RPMI7951 (cell line): ENCODE measurements around the gene GPRC5B. TPM values are rescaled to one million over a fixed set of nuclear protein-coding genes. Genes with fewer than 3 reads are reported as not detected.
A peak's percentile ranks its signal among the peaks of the same experiment; 100 is the strongest.

Source experiments
- DNase-seq: peaks from one replicate; pipeline ENCODE4 v3.0.0-alpha.2; 2012; ENCODE audit warnings: low read depth
- total RNA-seq: library from RNA; depleted of rRNA; stranded (reverse); fragments of >200 nt; shearing (Covaris generic); gene quantifications from 2 replicates; pipeline ENCODE4 v1.2.3, GENCODE V29; 2014; rRNA removed

Gene GPRC5B
- total RNA-seq, 1 experiment from 2014 or later: 1.2 TPM

DNA sequence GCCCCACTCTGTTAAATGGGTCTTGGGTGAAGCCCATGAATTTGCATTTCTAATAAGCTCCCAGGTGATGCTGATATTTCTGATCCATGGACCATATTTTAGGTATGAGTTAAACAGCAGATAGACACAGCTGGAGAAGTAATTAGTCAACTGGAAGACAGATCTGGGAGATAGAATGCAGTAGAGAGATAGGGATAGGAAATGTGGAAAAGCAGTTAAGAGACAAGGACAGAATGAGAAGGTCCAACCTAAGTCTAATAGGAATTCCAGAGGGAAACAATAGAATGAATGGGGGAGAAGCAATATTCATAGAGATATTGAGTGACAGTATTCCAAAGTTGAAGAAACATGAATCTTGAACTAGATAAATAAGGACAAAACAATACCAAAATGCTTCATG lies 71.7 kb downstream of the GPRC5B start:
- DNase-seq: no peak

DNA sequence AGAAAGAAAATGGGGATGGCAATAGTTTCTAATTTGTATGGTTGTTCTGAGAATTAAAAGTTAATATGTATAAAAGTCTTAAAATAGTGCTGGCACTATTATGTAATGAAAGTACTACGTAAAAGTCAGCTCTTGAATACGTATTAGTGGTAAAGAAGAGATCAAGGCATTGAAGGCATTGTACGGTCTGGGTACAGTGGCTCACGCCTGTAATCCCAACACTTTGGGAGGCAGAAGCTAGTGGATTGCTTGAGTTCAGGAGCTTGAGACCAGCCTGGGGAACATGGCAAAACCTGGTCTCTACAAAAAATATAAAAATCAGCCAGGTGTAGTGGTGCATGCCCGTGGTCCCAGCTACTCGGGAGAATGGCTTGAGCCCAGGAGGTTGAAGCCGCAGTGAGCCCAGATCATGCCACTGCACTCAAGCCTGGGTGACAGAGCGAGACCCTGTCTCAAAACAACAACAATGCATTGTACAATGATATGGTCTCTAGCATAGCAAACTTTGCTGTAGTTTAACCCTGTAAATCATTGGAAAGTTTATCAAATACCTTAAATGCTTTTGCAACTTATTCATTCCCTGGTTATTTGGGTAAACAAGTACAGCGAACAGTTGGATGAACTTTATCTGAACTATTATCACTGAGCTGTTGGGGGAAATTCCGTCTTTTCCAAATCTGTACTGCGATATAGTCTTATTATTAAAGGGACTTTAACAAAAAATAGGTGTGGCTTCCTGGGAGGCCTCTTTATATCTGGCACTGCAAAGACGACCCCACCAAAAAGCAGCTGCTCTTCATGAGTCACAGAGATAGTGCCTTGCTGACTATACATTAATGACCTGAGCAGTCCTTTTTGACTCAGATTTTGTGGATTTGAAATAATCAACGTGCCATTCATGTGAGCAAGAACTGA lies 73.6 kb downstream of the GPRC5B start:
- peak; percentile 75 for DNase-seq

DNA sequence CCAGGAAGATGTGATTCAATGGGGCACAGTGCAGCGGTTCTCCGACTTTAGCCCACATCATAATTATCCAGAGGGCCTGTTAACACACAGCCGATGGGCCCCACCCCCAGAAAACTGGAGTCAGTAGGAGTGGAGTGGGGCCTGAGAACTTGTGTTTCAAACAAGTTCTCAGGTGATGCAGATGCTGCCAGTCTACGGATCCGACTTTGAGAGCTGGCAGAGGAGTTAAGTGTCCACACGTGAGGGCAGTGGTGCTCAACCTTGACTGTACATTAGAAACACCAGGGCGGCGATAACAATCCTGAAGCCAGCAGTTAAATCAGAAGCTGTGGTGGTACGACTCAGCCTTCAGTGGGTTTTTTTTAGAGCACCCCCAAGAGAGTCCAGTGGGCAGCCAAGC lies 75.0 kb downstream of the GPRC5B start:
- no peak for DNase-seq

DNA sequence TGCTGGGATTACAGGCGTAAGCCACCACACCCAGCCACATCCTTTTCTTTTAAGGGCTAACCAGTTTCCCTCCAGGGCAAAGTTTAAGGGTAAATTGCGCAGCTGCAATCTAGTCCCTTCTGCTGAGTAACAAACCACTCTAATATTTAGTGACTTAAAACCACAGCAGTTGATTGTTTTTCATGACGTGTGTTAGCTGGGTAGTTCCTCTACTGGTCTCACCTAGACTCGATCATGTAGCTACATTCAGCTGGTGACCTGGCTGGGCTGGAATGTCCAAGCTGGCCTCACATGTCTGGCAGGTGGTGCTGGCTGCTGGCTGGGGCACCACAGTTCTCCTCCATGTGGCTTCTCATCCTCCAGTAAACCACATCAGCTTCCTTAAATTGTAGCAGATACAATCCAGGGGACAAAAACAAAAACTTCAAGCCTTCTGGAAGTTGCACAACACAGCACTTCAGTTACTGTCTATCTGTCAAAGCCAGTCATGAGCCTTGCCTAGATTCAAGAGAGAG lies 75.5 kb downstream of the GPRC5B start:
- DNase-seq: peak; percentile 39

DNA sequence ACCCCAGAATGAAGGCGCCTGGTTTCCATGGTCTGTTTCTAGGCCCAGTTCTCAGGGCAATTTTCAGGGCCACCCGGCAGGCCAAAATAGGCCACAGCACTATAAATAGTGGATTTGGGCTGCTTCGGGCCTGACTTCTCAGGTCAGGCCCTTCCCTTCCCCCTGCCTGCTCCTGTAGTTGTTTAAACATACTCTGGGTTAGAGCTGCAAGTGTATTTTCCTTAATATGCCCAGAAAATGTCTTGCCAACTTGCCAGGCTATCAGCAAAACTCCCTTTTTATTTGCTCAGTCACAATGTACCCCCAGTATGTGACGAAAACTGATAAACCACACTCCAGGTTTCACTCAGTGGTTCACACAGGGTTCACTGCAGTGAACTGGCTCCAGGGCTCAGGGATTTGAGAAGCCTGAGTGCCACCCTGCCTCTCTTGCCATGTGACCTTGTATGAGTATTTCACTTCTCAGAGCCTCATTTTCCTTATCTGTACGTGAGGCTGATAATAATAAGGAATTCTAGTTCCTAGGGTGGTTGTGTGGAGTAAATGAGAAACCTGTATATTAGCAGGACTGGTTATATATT lies 76.5 kb downstream of the GPRC5B start:
- DNase-seq: no peak

Other genes with a start within 250 kb of the GPRC5B start
- 9.6 and 11.3 TPM in 2 replicates for gene KNOP1, start 166.6 kb downstream of the GPRC5B start, total RNA-seq
- 4.7 and 15.3 TPM in 2 replicates for gene IQCK, start 166.6 kb downstream of the GPRC5B start, total RNA-seq
- not detected in 2 replicates for gene GPR139, start 189.0 kb upstream of the GPRC5B start, total RNA-seq